ENCODE measurements around the gene RASSF7.

The RASSF7 gene

DNA sequence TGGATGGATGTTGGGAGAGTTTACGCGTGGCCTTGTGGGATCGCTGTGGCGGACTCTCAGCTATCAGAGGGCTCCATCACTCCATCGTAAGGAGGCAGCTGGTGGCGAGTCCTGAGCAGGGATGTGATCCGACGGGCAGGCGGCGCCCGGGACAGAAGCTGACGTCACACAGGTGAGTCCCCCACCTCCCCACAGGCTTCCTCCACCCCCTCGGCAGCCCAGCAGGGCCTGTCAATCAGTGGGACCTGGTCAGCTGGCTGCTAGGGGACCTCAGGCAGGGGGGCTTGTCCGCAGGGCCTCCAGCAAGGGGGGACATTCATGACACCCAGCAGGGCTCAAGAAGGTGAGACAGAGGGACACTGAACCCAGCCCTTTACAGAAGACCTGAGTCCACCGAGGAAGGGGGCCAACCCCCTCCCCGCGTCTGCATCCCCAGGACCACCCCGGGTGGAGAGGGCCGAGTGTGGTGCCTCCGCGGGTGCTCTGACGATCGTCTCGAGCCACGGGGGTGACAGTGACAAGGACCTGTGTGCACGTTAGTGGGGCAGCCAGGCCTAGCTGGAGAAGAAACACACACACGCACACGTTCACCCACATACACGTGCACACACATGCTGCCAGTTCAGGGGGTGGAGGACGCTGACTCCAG lies 32.5 kb upstream of the RASSF7 start:
- H3K27me3 ChIP-seq (ENCODE audit: insufficient read depth, low read length): no peaks in the 10 kb centered on the region
- H3K27ac ChIP-seq (ENCODE audit: low read length): no peak overlapping the region

GRCh38 chr11:528815-529727 lies 31.7 kb upstream of the RASSF7 start:
- no peaks in the 10 kb centered on the region for H3K4me1 ChIP-seq (ENCODE audit: insufficient read depth, low read length)
- no peak overlapping the region for H3K27ac ChIP-seq (ENCODE audit: low read length)
- H3K9me3 ChIP-seq (ENCODE audit: insufficient read depth, low read depth, low read length): no peaks in the 10 kb centered on the region
- no peak overlapping the region for H3K4me3 ChIP-seq (ENCODE audit: low read length)
- H3K36me3 ChIP-seq (ENCODE audit: insufficient read depth, low read depth, low read length): peaks cover 18% of the 10 kb centered on the region; the same call in 1 of the 2 replicates
- no peaks in the 10 kb centered on the region for H3K27me3 ChIP-seq (ENCODE audit: insufficient read depth, low read length)
- no peak overlapping the region for H3K9ac ChIP-seq (ENCODE audit: low read depth, low read length)

More for the DNA sequence above, 32.5 kb upstream of the RASSF7 start:
- H3K36me3 ChIP-seq (ENCODE audit: insufficient read depth, low read depth, low read length): peaks cover 18% of the 10 kb centered on the region; the same call in 1 of the 2 replicates
- no peaks in the 10 kb centered on the region for H3K4me1 ChIP-seq (ENCODE audit: insufficient read depth, low read length)
- H3K9ac ChIP-seq (ENCODE audit: low read depth, low read length): no peak overlapping the region
- H3K9me3 ChIP-seq (ENCODE audit: insufficient read depth, low read depth, low read length): no peaks in the 10 kb centered on the region
- no peak overlapping the region for H3K4me3 ChIP-seq (ENCODE audit: low read length)

- Histone ChIP-seq H3K36me3 (ENCODE audit: insufficient read depth, low read depth, low read length) (peaks cover 18% of the 10 kb centered on the region; the same call in 1 of the 2 replicates), H3K27ac (ENCODE audit: low read length) (no peak overlapping the region), H3K9ac (ENCODE audit: low read depth, low read length) (no peak overlapping the region), H3K27me3 (ENCODE audit: insufficient read depth, low read length) (no peaks in the 10 kb centered on the region), H3K4me3 (ENCODE audit: low read length) (no peak overlapping the region), H3K4me1 (ENCODE audit: insufficient read depth, low read length) (no peaks in the 10 kb centered on the region), H3K9me3 (ENCODE audit: insufficient read depth, low read depth, low read length) (no peaks in the 10 kb centered on the region)
Measured at GRCh38 chr11:529728-530411, 30.9 kb upstream of the RASSF7 start.

DNA sequence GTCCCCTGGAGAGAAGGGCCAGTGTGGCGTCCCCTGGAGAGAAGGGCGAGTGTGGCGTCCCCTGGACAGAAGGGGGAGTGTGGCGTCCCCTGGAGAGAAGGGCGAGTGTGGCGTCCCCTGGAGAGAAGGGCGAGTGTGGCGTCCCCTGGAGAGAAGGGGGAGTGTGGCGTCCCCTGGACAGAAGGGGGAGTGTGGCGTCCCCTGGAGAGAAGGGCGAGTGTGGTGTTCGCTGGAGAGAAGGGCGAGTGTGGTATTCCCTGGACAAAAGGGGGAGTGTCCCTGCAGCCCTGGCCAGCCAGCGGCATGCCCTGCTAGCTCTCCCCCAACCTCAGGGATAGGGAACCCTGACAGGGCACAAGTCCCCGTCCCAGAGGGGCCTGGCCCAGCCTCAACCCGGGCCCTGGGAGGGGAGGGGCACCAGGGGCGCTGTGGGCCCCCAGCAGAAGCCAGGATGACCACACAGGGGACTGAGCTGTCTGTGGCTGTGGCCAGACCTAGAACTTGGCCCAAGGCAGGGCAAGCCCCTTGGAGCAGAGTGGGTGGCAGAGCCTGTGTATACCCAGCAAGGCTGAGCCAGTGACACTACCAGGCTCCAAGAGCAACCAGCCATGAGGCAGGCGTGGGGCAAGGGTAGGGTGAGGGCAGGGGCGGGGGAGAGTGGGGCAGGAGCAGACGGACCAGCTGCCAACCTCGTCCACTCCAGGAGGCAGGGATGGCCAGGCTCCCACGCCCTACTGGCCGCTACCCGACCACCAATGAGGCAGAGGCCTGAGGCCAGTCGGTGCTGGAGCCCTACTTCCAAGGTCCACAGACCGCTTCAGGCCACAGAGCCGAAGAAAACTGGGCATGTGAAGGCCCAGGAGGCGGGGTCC lies 29.6 kb upstream of the RASSF7 start:
- no peaks in the 10 kb centered on the region for H3K4me1 ChIP-seq (ENCODE audit: insufficient read depth, low read length)
- no peak overlapping the region for H3K4me3 ChIP-seq (ENCODE audit: low read length)
- H3K27me3 ChIP-seq (ENCODE audit: insufficient read depth, low read length): peaks cover 3% of the 10 kb centered on the region; the same call in 1 of the 2 replicates
- no peak overlapping the region for H3K27ac ChIP-seq (ENCODE audit: low read length)
- H3K9me3 ChIP-seq (ENCODE audit: insufficient read depth, low read depth, low read length): no peaks in the 10 kb centered on the region
- H3K36me3 ChIP-seq (ENCODE audit: insufficient read depth, low read depth, low read length): peaks cover 18% of the 10 kb centered on the region; the same call in 1 of the 2 replicates
- no peak overlapping the region for H3K9ac ChIP-seq (ENCODE audit: low read depth, low read length)

DNA sequence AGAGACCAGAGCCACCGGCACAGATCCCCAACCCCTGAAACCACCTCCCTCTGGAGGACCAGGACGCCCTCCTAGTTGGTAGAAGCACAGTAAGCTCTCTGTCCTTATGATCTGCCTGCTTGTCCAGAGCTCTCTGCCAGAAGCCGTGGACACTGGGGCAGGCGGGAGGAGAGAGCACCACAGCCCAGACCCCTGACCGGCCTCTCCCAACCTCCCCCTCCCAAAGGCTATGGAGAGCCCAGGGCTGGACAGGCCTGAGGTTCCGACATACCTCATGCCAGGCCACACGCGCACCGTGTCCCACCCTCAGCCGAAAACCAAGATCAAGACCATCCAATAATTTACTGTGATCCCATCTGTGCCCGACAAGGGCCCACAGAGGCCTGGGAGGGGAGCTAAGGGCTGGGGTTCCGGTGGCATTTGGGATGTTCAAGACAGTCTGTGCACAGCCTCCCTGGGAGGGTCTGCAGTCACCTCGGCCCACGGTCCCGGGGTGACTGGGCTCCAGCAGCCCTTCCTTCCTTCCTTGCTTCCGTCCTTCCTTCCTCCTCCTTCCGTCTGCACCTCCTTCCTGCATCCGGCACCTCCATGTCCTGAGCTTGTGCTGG lies 28.7 kb upstream of the RASSF7 start:
- peaks cover 11% of the 10 kb centered on the region for H3K27me3 ChIP-seq (ENCODE audit: insufficient read depth, low read length)
- H3K9me3 ChIP-seq (ENCODE audit: insufficient read depth, low read depth, low read length): no peaks in the 10 kb centered on the region
- H3K27ac ChIP-seq (ENCODE audit: low read length): no peak overlapping the region
- peaks cover 18% of the 10 kb centered on the region; the same call in 1 of the 2 replicates for H3K36me3 ChIP-seq (ENCODE audit: insufficient read depth, low read depth, low read length)
- no peak overlapping the region for H3K9ac ChIP-seq (ENCODE audit: low read depth, low read length)
- H3K4me1 ChIP-seq (ENCODE audit: insufficient read depth, low read length): no peaks in the 10 kb centered on the region
- H3K4me3 ChIP-seq (ENCODE audit: low read length): no peak overlapping the region

- H3K9ac ChIP-seq (ENCODE audit: low read depth, low read length): no peak overlapping the region
- H3K27ac ChIP-seq (ENCODE audit: low read length): no peak overlapping the region
- peaks cover 18% of the 10 kb centered on the region; the same call in 1 of the 2 replicates for H3K36me3 ChIP-seq (ENCODE audit: insufficient read depth, low read depth, low read length)
- peaks cover 16% of the 10 kb centered on the region for H3K27me3 ChIP-seq (ENCODE audit: insufficient read depth, low read length)
- H3K9me3 ChIP-seq (ENCODE audit: insufficient read depth, low read depth, low read length): no peaks in the 10 kb centered on the region
- no peak overlapping the region for H3K4me3 ChIP-seq (ENCODE audit: low read length)
- H3K4me1 ChIP-seq (ENCODE audit: insufficient read depth, low read length): peaks cover 1% of the 10 kb centered on the region; the same call in 1 of the 2 replicates
Measured at GRCh38 chr11:532527-532985, 28.2 kb upstream of the RASSF7 start.

DNA sequence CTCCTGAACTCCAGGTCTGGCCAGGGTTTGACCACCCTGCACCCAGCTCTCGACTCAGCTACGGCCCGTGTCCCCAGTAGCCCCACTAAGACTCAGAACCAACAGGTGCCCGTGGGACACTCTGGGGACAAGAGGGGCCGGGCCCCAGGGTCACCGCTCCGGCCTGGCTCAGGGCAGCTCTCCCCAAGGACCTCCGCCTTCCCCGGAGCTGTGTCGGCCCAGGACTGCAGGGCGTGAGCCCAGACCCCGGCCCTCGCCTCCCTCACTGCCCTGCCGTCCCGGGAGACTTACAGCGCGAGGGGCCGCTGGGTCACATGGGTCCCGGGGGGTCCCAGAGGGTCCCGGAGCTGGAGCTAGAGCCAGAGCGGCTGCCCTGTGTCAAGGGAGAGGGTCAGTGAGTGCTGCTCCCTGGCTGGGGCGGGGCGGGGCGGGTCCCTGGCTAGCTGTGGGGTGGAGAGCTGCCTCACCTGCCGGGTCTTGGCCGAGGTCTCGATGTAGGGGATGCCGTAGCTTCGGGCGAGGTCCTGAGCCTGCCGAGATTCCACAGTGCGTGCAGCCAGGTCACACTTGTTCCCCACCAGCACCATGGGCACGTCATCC lies 27.7 kb upstream of the RASSF7 start:
- no peak overlapping the region for H3K27ac ChIP-seq (ENCODE audit: low read length)
- H3K36me3 ChIP-seq (ENCODE audit: insufficient read depth, low read depth, low read length): peaks cover 18% of the 10 kb centered on the region; the same call in 1 of the 2 replicates
- no peak overlapping the region for H3K9ac ChIP-seq (ENCODE audit: low read depth, low read length)
- peaks cover 22% of the 10 kb centered on the region for H3K27me3 ChIP-seq (ENCODE audit: insufficient read depth, low read length)
- H3K4me3 ChIP-seq (ENCODE audit: low read length): no peak overlapping the region
- H3K9me3 ChIP-seq (ENCODE audit: insufficient read depth, low read depth, low read length): no peaks in the 10 kb centered on the region
- peaks cover 5% of the 10 kb centered on the region; the same call in 1 of the 2 replicates for H3K4me1 ChIP-seq (ENCODE audit: insufficient read depth, low read length)

DNA sequence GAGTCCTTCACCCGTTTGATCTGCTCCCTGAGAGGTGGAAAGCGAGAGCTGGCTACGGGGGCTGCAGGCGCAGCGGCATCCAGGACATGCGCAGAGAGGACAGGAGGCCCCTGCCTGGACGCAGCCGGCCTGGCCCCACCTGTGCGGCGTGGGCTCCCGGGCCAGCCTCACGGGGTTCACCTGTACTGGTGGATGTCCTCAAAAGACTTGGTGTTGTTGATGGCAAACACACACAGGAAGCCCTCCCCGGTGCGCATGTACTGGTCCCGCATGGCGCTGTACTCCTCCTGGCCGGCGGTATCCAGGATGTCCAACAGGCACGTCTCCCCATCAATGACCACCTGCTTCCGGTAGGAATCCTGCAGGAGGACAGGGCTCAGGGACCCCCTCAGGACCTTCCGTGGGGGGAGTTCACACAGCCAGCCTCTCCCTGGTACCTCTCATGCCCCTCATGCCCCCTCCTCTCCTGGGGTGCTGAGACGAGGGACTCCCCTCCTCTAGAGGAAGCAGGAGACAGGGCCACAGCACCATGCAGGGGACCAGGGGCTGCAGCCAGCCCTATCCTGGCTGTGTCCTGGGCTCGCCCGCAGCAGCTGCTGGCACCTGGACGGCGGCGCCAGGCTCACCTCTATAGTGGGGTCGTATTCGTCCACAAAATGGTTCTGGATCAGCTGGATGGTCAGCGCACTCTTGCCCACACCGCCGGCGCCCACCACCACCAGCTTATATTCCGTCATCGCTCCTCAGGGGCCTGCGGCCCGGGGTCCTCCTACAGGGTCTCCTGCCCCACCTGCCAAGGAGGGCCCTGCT lies 27.0 kb upstream of the RASSF7 start:
- Histone ChIP-seq H3K9me3 (ENCODE audit: insufficient read depth, low read depth, low read length) (no peaks in the 10 kb centered on the region), H3K9ac (ENCODE audit: low read depth, low read length) (no peak overlapping the region), H3K27me3 (ENCODE audit: insufficient read depth, low read length) (peaks cover 29% of the 10 kb centered on the region), H3K36me3 (ENCODE audit: insufficient read depth, low read depth, low read length) (peaks cover 18% of the 10 kb centered on the region; the same call in 1 of the 2 replicates), H3K27ac (ENCODE audit: low read length) (no peak overlapping the region), H3K4me3 (ENCODE audit: low read length) (peak overlapping the region; percentile 71; the same call in 1 of the 2 replicates), H3K4me1 (ENCODE audit: insufficient read depth, low read length) (peaks cover 5% of the 10 kb centered on the region; the same call in 1 of the 2 replicates)

GRCh38 chr11:534396-535209 lies 26.2 kb upstream of the RASSF7 start:
- H3K27me3 ChIP-seq (ENCODE audit: insufficient read depth, low read length): peaks cover 30% of the 10 kb centered on the region
- H3K4me3 ChIP-seq (ENCODE audit: low read length): peak overlapping the region; percentile 71
- peaks cover 18% of the 10 kb centered on the region; the same call in 1 of the 2 replicates for H3K36me3 ChIP-seq (ENCODE audit: insufficient read depth, low read depth, low read length)
- peaks cover 5% of the 10 kb centered on the region; the same call in 1 of the 2 replicates for H3K4me1 ChIP-seq (ENCODE audit: insufficient read depth, low read length)
- H3K9me3 ChIP-seq (ENCODE audit: insufficient read depth, low read depth, low read length): no peaks in the 10 kb centered on the region
- H3K27ac ChIP-seq (ENCODE audit: low read length): no peak overlapping the region
- peak overlapping the region; percentile 69 for H3K9ac ChIP-seq (ENCODE audit: low read depth, low read length)
